Keratinocyte (primary cell): ENCODE results near the gene MYPN. TPM values are rescaled to one million over a fixed set of nuclear protein-coding genes. Genes with fewer than 3 reads are reported as not detected.

ENCODE experiments used
- DNase-seq: peaks from one replicate; pipeline ENCODE4 v3.0.0-alpha.2; 2011; ENCODE audit warnings: low read depth, missing footprints, low spot score
- FAIRE-seq: peaks from 2 replicates; lab custom pipeline; 2011; peaks lifted over from hg19 to GRCh38; lab: Jason Lieb, UNC
- H2AFZ ChIP-seq: 2 replicates; pipeline ENCODE4 v1.6.0; 2012; ENCODE audit warnings: low read length, control low read depth, inconsistent platforms; ENCODE audit not compliant: control insufficient read depth
- H3K27ac ChIP-seq: 2 replicates; pipeline ENCODE4 v1.5.1; 2011; ENCODE audit warnings: low read length; ENCODE audit not compliant: control insufficient read depth, insufficient read depth
- H3K27me3 ChIP-seq: 3 replicates; pipeline ENCODE4 v1.6.0; 2011; ENCODE audit warnings: low read length; ENCODE audit not compliant: control insufficient read depth, insufficient read depth; ENCODE audit errors: extremely low read depth
- H3K36me3 ChIP-seq, 2 experiments: 2 replicates in 1 of 2; 3 replicates in 1 of 2; pipeline ENCODE4 v1.5.1; 2011; ENCODE audit warnings: low read length in 2 of 2, mild to moderate bottlenecking in 1 of 2; ENCODE audit not compliant: control insufficient read depth in 2 of 2, insufficient read depth in 2 of 2; ENCODE audit errors: extremely low read depth in 1 of 2
- H3K4me1 ChIP-seq: 3 replicates; pipeline ENCODE4 v1.5.1; 2011; ENCODE audit warnings: low read length; ENCODE audit not compliant: control insufficient read depth, insufficient read depth; ENCODE audit errors: extremely low read depth
- H3K4me2 ChIP-seq: 3 replicates; pipeline ENCODE4 v1.6.0; 2011; ENCODE audit warnings: low read depth, low read length; ENCODE audit not compliant: control insufficient read depth, insufficient read depth; ENCODE audit errors: extremely low read depth
- H3K4me3 ChIP-seq, 3 experiments: fragments of 200-600 bp in 1 of 3; sonication (generic) in 1 of 3; 2 replicates in 2 of 3; 3 replicates in 1 of 3; pipeline ENCODE4 v1.5.1; 2011 to 2016; ENCODE audit warnings: low read length in 3 of 3, mild to moderate bottlenecking in 3 of 3, control low read depth in 2 of 3, inconsistent platforms in 1 of 3, low read depth in 1 of 3, mixed read lengths in 1 of 3, mixed run types in 1 of 3, moderate library complexity in 1 of 3; ENCODE audit not compliant: control insufficient read depth in 2 of 3, insufficient read depth in 2 of 3; ENCODE audit errors: extremely low read depth in 1 of 3
- H3K79me2 ChIP-seq: 2 replicates; pipeline ENCODE4 v1.6.0; 2012; ENCODE audit warnings: low read length; ENCODE audit not compliant: control insufficient read depth, insufficient read depth
- H3K9ac ChIP-seq: 3 replicates; pipeline ENCODE4 v1.6.0; 2011; ENCODE audit warnings: low read length; ENCODE audit not compliant: control insufficient read depth, insufficient read depth; ENCODE audit errors: extremely low read depth
- H3K9me1 ChIP-seq: 3 replicates; pipeline ENCODE4 v1.6.0; 2011; ENCODE audit warnings: low read length; ENCODE audit not compliant: control insufficient read depth, insufficient read depth; ENCODE audit errors: extremely low read depth
- H3K9me3 ChIP-seq: 2 replicates; pipeline ENCODE4 v1.5.1; 2012; ENCODE audit warnings: low read depth, low read length; ENCODE audit not compliant: control insufficient read depth
- H4K20me1 ChIP-seq: 3 replicates; pipeline ENCODE4 v1.6.0; 2011; ENCODE audit warnings: low read length; ENCODE audit not compliant: control insufficient read depth, insufficient read depth; ENCODE audit errors: extremely low read depth
- CTCF ChIP-seq, 3 experiments: IDR thresholded peaks in 1 of 3; conservative IDR thresholded peaks in 1 of 3; optimal IDR thresholded peaks in 1 of 3; 2 replicates in 2 of 3; 3 replicates in 1 of 3; pipeline versions ENCODE3 to v1.5.1; 2011; ENCODE audit warnings: low read length in 3 of 3, mild to moderate bottlenecking in 3 of 3, moderate library complexity in 2 of 3, control low read depth in 1 of 3, inconsistent platforms in 1 of 3; ENCODE audit not compliant: insufficient read depth in 2 of 3; ENCODE audit errors: extremely low read depth in 1 of 3
- EZH2 ChIP-seq: IDR thresholded peaks from one replicate; pipeline ENCODE4 v1.6.1; 2012; ENCODE audit warnings: inconsistent platforms, mild to moderate bottlenecking, low read length, moderate library complexity
- dilution Hi-C: fragments of 300-500 bp; cut with MboI; formaldehyde crosslinking; loops from one replicate; pipeline ENCODE4 v1.7.0; 2020; ENCODE audit warnings: low sequenced_read_pairs; ENCODE audit not compliant: extremely low pct_ligation_motif_present
- polyA plus RNA-seq, 5 experiments: library from polyadenylated mRNA; depleted of rRNA in 3 of 5; stranded (reverse) in 3 of 5; stranded (forward) in 1 of 5; unstranded in 1 of 5; fragments of >200 nt; gene quantifications; 1 replicate in 1 of 5; 2 replicates in 3 of 5; 3 replicates in 1 of 5; pipeline versions ENCODE4 v1.2.1 to v1.2.3, GENCODE V29; 2011 to 2012; ENCODE audit warnings: missing spikeins in 2 of 5, low read depth in 1 of 5, low replicate concordance in 1 of 5

Gene MYPN
- polyA plus RNA-seq, 1 donor (not counting 4 experiments of a cell fraction or from before 2014, with no cell fraction given), result 0.42 TPM

- Histone ChIP-seq H3K9me3 (no peaks in the 10 kb centered on the region), H4K20me1 (no peaks in the 10 kb centered on the region), H3K36me3 (no peaks in the 10 kb centered on the region), H3K4me2 (no peak overlapping the region), H3K27me3 (no peaks in the 10 kb centered on the region), H3K9me1 (no peaks in the 10 kb centered on the region), H3K79me2 (no peaks in the 10 kb centered on the region), H3K27ac (no peak overlapping the region), H3K9ac (no peak overlapping the region), H2AFZ (no peak overlapping the region), H3K4me3 (no peak overlapping the region), H3K4me1 (no peaks in the 10 kb centered on the region)
- FAIRE-seq, result peak; percentile 26
- dilution Hi-C loops, result no loop called here
- TF ChIP-seq CTCF (optimal IDR thresholded peaks at IDR 0.05 in 1 of 3, IDR thresholded peaks at IDR 0.05 in 1 of 3, conservative IDR thresholded peaks at IDR 0.05 in 1 of 3; ENCODE audit: extremely low read depth in 1 of 3, insufficient read depth in 2 of 3, low read length in 3 of 3) (no peak), EZH2 (no peak)
- DNase-seq, result no peak
Observed at GRCh38 chr10:68128015-68128414, 18.7 kb downstream of the MYPN start.

GRCh38 chr10:68132391-68132790 lies 23.1 kb downstream of the MYPN start:
- Histone ChIP-seq H3K27ac (no peak overlapping the region), H3K9ac (no peak overlapping the region), H3K79me2 (no peaks in the 10 kb centered on the region), H3K9me3 (no peaks in the 10 kb centered on the region), H3K9me1 (no peaks in the 10 kb centered on the region), H2AFZ (no peak overlapping the region), H3K4me2 (no peak overlapping the region), H3K4me3 (no peak overlapping the region), H3K4me1 (peaks cover 15% of the 10 kb centered on the region), H4K20me1 (no peaks in the 10 kb centered on the region), H3K36me3 (no peaks in the 10 kb centered on the region), H3K27me3 (no peaks in the 10 kb centered on the region)
- DNase-seq, result no peak
- FAIRE-seq, result no peak
- dilution Hi-C loops, result no loop called here
- TF ChIP-seq CTCF (optimal IDR thresholded peaks at IDR 0.05 in 1 of 3, IDR thresholded peaks at IDR 0.05 in 1 of 3, conservative IDR thresholded peaks at IDR 0.05 in 1 of 3; ENCODE audit: extremely low read depth in 1 of 3, insufficient read depth in 2 of 3, low read length in 3 of 3) (no peak), EZH2 (no peak)
